COLO668 (cell line): Measurements from ENCODE around the gene SPOP.
"Not testable (repeated sequence)": the region's sequence is repeated elsewhere in the genome, so short reads cannot be mapped to it uniquely, and the experiment has no call there.

ENCODE experiments used
- DNase-seq: peaks from one replicate; lab custom pipeline; 2025; ENCODE audit not compliant: unreplicated experiment; lab: John Stamatoyannopoulos, UW

SPOP gene

GRCh38 chr17:49677933-49678847 is at the start of gene SPOP:
Gene SPOP, minus strand, starts transcription at chr17:49678097. Its CDS starts 55,287 bp downstream, at chr17:49622810.
- peak; percentile 95 for DNase-seq

DNA sequence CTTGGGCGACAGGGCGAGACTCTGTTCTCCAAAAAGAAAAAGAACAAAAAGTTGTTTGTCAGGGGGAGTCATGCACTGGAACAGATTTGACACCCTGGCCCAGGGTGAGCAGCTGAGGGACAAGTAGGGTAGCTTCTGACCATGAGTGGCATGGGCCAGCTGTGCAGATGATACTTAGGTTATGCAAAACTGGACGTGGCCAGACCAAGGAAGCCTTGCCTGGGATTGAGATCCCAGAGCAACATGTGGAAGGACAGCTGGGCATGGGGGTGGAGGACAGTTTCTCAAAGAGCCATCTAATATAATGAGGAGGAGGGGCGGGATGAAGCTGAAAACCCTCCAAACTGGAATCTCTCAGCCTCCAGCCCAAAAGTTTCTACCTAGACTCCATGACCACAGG is 49.5 kb upstream of the SPOP start:
- no peak for DNase-seq

GRCh38 chr17:49725452-49726130 is 47.7 kb upstream of the SPOP start:
- DNase-seq = no peak

GRCh38 chr17:49724552-49724951 is 46.7 kb upstream of the SPOP start:
- DNase-seq = not testable (repeated sequence)

DNA sequence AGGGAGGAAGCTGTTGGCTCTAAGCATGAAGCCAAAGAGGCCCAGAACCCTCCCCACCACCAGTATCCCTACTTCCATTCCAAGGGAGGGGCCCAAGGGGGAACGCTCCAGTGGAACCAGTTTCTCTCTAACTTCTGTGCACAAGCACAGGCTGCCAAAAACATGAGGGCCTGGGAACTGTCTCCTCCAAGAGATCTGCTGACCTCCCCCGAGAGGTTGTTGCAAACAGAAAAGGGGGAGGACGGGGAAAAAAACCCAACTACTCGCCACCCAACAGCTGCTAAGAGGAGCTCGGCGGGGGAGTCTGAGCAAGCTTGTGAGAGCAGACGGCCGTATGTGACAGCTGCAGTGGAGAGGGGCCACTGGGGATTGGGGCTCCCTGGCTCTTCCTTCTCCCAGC is 45.5 kb upstream of the SPOP start:
- DNase-seq = no peak

GRCh38 chr17:49722066-49722465 is 44.2 kb upstream of the SPOP start:
- no peak for DNase-seq

DNA sequence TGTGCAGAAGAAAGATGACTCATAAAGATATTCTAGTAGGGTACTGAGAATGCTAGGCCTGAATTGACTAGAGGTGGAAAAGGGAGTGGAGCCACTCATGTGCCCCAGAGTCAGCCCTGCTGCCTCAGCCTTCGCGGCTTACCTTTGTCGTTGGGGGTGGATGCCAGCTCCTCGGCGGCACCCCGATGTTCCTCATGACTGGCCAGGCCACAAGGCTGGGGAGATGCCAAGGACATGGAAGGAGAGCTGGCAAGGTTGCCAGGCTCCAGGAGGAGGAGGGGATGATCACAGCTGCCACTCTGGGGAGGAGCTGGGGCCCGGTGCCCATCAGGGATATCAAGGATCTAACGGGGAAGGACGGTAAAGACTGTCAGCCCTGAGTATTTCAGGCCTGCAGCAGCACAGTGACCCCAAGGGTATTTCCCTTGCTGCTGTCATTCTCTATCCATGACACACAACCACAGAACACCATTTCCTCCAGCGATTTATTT is 39.5 kb upstream of the SPOP start:
- no peak for DNase-seq

- DNase-seq = no peak
Observed at GRCh38 chr17:49716668-49717364, 38.9 kb upstream of the SPOP start.

DNA sequence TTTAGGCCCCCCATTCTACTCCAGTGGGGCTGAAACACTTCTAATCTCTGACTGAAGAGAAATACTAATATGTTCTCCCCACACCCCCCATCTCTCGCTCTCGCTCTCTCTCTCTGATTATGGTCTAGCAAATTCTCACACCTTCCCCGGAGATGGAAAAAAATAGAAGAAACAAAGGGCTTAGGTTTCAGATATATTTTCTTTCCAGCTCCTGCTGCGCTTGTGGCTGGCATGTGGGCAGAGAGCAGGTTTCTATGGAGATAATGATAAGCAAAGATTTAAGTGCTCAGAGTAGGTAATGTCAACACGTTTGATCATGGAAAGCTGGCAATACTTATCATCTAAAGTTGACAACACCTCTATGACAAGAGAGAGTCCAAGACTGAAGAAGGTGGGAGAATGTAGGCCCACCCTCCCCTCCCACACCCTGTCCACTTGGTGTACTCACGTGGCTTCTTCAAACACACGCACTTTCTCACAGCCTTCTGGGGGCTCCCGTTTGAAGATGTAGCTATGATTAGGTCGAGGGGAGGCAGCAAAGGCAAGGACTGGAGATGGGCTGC is 37.9 kb upstream of the SPOP start:
- no peak for DNase-seq

DNA sequence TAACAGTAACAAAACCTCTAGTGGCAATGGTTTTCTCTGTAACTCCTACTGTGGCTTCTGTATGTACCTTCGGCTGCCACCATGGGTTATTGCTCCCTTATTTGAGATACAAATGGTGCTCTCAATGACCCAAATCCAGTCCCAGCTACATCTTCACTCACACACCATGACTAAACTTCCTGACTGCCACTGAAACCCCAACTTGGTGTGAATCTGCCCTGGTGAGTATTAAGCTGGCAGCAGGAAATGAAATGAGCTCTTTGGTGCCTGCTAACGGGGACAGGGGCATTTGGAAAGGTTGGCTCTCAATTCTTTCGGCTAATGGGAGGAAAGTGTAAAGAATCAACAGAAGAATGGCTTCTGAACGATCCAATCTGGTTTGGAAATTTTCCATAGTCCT is 37.3 kb upstream of the SPOP start:
- DNase-seq = no peak

- DNase-seq = no peak
Observed at GRCh38 chr17:49708515-49709183, 30.8 kb upstream of the SPOP start.

GRCh38 chr17:49707608-49708514 is 30.0 kb upstream of the SPOP start, which contains the start of gene SLC35B1:
Gene SLC35B1, minus strand, starts transcription at chr17:49707964. Its CDS starts 131 bp downstream, at chr17:49707833.
- peak; percentile 93 for DNase-seq

DNA sequence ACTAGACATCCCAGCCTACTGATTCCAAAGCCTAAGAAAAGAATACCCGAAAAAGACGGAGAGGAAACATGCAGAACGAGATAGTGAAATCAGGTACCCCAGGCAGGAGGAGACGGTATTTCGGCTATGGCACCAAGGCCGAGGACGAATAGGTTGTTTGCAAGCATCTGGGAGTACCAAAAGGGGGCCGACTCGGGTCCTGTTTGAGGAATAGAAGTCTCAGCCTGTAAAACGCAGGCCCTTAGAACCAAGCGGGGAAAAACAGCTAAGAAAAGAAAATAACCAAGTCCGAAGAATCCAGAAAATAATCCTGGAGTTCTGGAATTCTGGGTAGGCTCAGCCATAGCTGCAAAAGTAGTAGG is 29.3 kb upstream of the SPOP start:
- DNase-seq = no peak

DNA sequence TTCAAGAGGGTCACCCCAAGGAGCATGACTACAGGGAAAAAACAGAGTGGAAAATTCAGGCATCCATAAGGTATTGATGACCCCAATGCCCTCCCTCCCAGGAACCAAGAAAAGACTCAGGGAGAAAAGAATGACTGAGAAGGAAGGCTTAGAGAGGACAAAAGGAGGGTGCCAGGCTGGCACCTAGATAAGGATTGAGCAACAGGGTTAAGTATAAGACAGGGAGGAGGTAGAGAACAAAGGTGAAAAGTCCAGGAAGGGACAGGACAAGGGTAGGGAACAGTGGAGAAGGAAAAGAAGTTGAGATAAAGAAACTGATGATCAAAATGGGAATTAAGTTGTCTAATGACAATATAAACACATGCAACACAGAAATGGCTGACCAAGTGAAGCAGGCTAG is 27.4 kb upstream of the SPOP start:
- no peak for DNase-seq

DNA sequence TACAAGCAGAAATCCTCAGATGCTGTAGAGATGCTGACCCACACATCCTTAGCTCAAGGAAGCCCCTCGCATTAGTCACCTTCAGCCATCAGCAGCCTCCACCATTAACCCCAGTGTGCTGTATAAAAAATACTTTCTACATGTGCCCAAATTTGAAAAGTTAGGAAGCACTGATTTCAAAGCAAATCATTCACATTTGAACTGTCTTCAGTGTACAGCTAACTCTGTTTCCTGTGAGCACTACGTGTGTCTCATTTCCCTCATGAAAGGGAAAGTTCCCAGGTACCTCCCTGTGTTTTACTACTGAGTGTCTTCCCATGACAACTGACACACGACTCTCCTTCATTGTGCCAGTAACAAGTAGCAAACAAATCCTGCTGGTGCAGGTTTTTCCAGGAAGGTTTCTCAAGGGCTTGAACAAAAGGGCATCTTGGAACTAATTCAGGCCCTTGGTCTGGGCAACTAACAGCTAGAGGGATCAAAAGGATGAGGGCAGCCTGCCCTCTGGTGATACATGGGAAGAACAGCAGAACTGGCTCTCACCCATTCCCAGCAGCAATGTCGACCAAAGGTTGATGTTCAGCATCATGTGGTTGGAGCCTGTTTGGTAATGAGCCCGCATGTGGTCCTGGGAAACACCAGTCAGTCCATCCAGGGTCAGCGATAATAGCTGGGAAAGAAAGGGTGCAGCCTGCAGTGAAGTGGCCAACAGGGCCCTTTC is 25.8 kb upstream of the SPOP start:
- no peak for DNase-seq

- no peak for DNase-seq
Observed at GRCh38 chr17:49700960-49701359, 23.1 kb upstream of the SPOP start.

DNA sequence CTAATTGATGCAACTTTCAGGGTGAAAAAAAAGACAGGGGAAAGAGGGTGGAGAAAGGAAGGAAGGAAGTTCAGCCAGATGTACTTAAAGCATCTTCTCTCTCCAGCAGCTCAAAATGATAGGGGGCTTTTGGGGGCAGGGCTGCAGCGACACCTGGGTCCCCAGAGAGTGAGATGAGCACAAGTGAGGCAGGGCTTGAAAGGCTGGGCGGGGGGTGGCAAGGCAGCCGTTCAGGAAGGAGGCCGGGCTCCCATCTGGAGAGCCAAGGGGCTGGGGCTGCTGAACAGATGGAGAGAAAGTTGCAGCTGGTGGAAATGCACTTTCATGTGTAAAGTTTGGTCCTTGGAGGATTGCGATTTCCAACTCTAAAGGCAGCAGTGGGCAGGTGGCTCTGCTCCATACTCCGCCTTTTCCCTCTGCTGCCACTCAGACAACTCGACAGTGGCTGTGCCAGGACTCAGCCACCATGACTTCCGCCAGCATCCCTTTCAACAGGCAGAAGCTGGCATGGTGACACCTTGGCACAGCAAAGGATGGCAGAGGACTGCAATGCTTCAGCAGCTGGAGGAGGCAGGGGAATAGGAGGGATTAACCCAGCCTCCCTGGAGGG is 22.2 kb upstream of the SPOP start:
- DNase-seq = no peak

DNA sequence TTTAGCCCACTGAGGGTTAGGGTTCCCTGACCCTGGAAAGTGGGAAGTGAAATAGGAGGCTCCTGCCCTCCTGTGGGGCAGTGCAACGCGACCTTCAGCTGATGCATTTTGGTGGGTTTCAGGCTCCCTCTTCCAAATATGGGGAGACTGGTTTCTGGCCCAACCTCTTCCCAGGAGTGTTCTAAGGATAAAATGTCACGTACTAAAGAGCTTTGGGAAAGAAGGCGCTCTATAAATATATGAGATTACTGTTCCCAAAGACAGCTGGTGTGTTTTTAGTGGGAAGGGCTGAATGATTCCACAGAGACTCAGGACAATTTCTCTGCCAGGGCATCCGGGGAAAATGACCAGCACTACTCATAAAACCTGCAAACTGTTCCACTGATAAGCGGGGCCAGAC is 20.1 kb upstream of the SPOP start:
- no peak for DNase-seq
